GM12875 (cell line): ENCODE data around the gene GPR158.
"Not testable (repeated sequence)": the region's sequence is repeated elsewhere in the genome, so short reads cannot be mapped to it uniquely, and the experiment has no call there.

Experiments
- H3K4me3 ChIP-seq: one replicate; pipeline ENCODE4 v1.5.1; 2011; ENCODE audit warnings: low read depth, low read length, control low read depth
- CTCF ChIP-seq: IDR thresholded peaks from 2 replicates; pipeline ENCODE4 v1.5.1; 2011; ENCODE audit warnings: low read depth, mild to moderate bottlenecking, control low read depth, inconsistent platforms, low read length, moderate library complexity, borderline replicate concordance; ENCODE audit not compliant: insufficient read depth

The GPR158 gene

GRCh38 chr10:25300073-25300472, 125.3 kb downstream of the GPR158 start:
- TF ChIP-seq CTCF, result no peak
- no peak overlapping the region for H3K4me3 ChIP-seq

- no peak overlapping the region for H3K4me3 ChIP-seq
- no peak for TF ChIP-seq CTCF
Measured at GRCh38 chr10:25304606-25305005, 129.8 kb downstream of the GPR158 start.

GRCh38 chr10:25306386-25306785, 131.6 kb downstream of the GPR158 start:
- TF ChIP-seq CTCF, result no peak
- no peak overlapping the region for H3K4me3 ChIP-seq

- no peak overlapping the region for H3K4me3 ChIP-seq
- no peak for TF ChIP-seq CTCF
Measured at GRCh38 chr10:25308278-25308677, 133.5 kb downstream of the GPR158 start.

- H3K4me3 ChIP-seq, result not testable (repeated sequence)
Measured at GRCh38 chr10:25317596-25318211, 142.9 kb downstream of the GPR158 start.

GRCh38 chr10:25327273-25327672, 152.5 kb downstream of the GPR158 start:
- no peak overlapping the region for H3K4me3 ChIP-seq
- no peak for TF ChIP-seq CTCF

GRCh38 chr10:25328361-25328760, 153.6 kb downstream of the GPR158 start:
- no peak overlapping the region for H3K4me3 ChIP-seq
- no peak for TF ChIP-seq CTCF

GRCh38 chr10:25329587-25329986, 154.8 kb downstream of the GPR158 start:
- H3K4me3 ChIP-seq, result not testable (repeated sequence)
